ENCODE measurements around the gene UCK2.

The UCK2 gene

GRCh38 chr1:165941531-165941930, 114.1 kb downstream of the UCK2 start:
- H3K4me2 ChIP-seq (ENCODE audit: low read length) = no peak overlapping the region
- no peak overlapping the region for H3K4me3 ChIP-seq (ENCODE audit: low read depth, low read length, poor library complexity, severe bottlenecking)
- H3K4me1 ChIP-seq (ENCODE audit: insufficient read depth, low read length, severe bottlenecking) = peaks cover 5% of the 10 kb centered on the region
- no peaks in the 10 kb centered on the region for H3K36me3 ChIP-seq (ENCODE audit: insufficient read depth, low read length)
- H3K79me2 ChIP-seq (ENCODE audit: insufficient read depth, low read length) = no peaks in the 10 kb centered on the region
- H3K27ac ChIP-seq (ENCODE audit: low read depth, low read length, poor library complexity, severe bottlenecking) = no peak overlapping the region
- no peaks in the 10 kb centered on the region for H3K9me2 ChIP-seq (ENCODE audit: low read depth, low read length)
- H2AFZ ChIP-seq (ENCODE audit: low read length) = no peak overlapping the region
- no peak for TF ChIP-seq EZH2 (IDR thresholded peaks at IDR 0.05; ENCODE audit: borderline replicate concordance, low read length)
- TF ChIP-seq CTCF (IDR thresholded peaks at IDR 0.05; ENCODE audit: low read length) = no peak
- no peaks in the 10 kb centered on the region for H4K20me1 ChIP-seq (ENCODE audit: insufficient read depth, low read length)
- H3K9ac ChIP-seq (ENCODE audit: low read length) = no peak overlapping the region
- no peaks in the 10 kb centered on the region; the same call in 1 of the 2 replicates for H3K27me3 ChIP-seq (ENCODE audit: insufficient read depth, low read length)
- no peaks in the 10 kb centered on the region for H3F3A ChIP-seq (ENCODE audit: insufficient read depth, low read length)
- H3K9me3 ChIP-seq (ENCODE audit: low read length) = no peaks in the 10 kb centered on the region

GRCh38 chr1:165942062-165942461, 114.6 kb downstream of the UCK2 start:
- Histone ChIP-seq H3K79me2 (ENCODE audit: insufficient read depth, low read length) (no peaks in the 10 kb centered on the region), H4K20me1 (ENCODE audit: insufficient read depth, low read length) (no peaks in the 10 kb centered on the region), H2AFZ (ENCODE audit: low read length) (no peak overlapping the region), H3K9me3 (ENCODE audit: low read length) (no peaks in the 10 kb centered on the region), H3K9ac (ENCODE audit: low read length) (no peak overlapping the region), H3K27me3 (ENCODE audit: insufficient read depth, low read length) (no peaks in the 10 kb centered on the region; the same call in 1 of the 2 replicates), H3K4me3 (ENCODE audit: low read depth, low read length, poor library complexity, severe bottlenecking) (no peak overlapping the region), H3K4me1 (ENCODE audit: insufficient read depth, low read length, severe bottlenecking) (peaks cover 5% of the 10 kb centered on the region), H3K4me2 (ENCODE audit: low read length) (no peak overlapping the region), H3K27ac (ENCODE audit: low read depth, low read length, poor library complexity, severe bottlenecking) (no peak overlapping the region), H3F3A (ENCODE audit: insufficient read depth, low read length) (no peaks in the 10 kb centered on the region), H3K36me3 (ENCODE audit: insufficient read depth, low read length) (no peaks in the 10 kb centered on the region), H3K9me2 (ENCODE audit: low read depth, low read length) (no peaks in the 10 kb centered on the region)
- TF ChIP-seq EZH2 (IDR thresholded peaks at IDR 0.05; ENCODE audit: borderline replicate concordance, low read length) = no peak
- TF ChIP-seq CTCF (IDR thresholded peaks at IDR 0.05; ENCODE audit: low read length) = no peak

- no peak overlapping the region for H2AFZ ChIP-seq (ENCODE audit: low read length)
- no peaks in the 10 kb centered on the region for H3K9me3 ChIP-seq (ENCODE audit: low read length)
- no peaks in the 10 kb centered on the region for H3K79me2 ChIP-seq (ENCODE audit: insufficient read depth, low read length)
- no peaks in the 10 kb centered on the region; the same call in 1 of the 2 replicates for H3K27me3 ChIP-seq (ENCODE audit: insufficient read depth, low read length)
- H4K20me1 ChIP-seq (ENCODE audit: insufficient read depth, low read length) = no peaks in the 10 kb centered on the region
- H3K27ac ChIP-seq (ENCODE audit: low read depth, low read length, poor library complexity, severe bottlenecking) = no peak overlapping the region
- H3K36me3 ChIP-seq (ENCODE audit: insufficient read depth, low read length) = no peaks in the 10 kb centered on the region
- H3K4me2 ChIP-seq (ENCODE audit: low read length) = no peak overlapping the region
- H3F3A ChIP-seq (ENCODE audit: insufficient read depth, low read length) = no peaks in the 10 kb centered on the region
- H3K9ac ChIP-seq (ENCODE audit: low read length) = no peak overlapping the region
- H3K4me1 ChIP-seq (ENCODE audit: insufficient read depth, low read length, severe bottlenecking) = peaks cover 5% of the 10 kb centered on the region
- H3K9me2 ChIP-seq (ENCODE audit: low read depth, low read length) = no peaks in the 10 kb centered on the region
- no peak overlapping the region for H3K4me3 ChIP-seq (ENCODE audit: low read depth, low read length, poor library complexity, severe bottlenecking)
- TF ChIP-seq EZH2 (IDR thresholded peaks at IDR 0.05; ENCODE audit: borderline replicate concordance, low read length) (no peak), CTCF (IDR thresholded peaks at IDR 0.05; ENCODE audit: low read length) (no peak)
Observed at GRCh38 chr1:165942927-165943597, 115.6 kb downstream of the UCK2 start.
